Neural cell (in vitro differentiated cells): Measurements from ENCODE around the gene PLA2G4B. TPM values are rescaled to one million over a fixed set of nuclear protein-coding genes. Genes with fewer than 3 reads are reported as not detected.

Experiments used
- H2AFZ ChIP-seq: fragments of 200-600, 300-800 bp; sonication (generic), shearing (Covaris generic); 2 replicates; pipeline ENCODE4 v1.6.0; 2014; ENCODE audit warnings: low read depth, mild to moderate bottlenecking, antibody characterized with exemption, low read length, moderate library complexity
- H3F3A ChIP-seq: fragments of 200-600 bp; shearing (Covaris generic); 2 replicates; pipeline ENCODE4 v1.6.1; 2016; ENCODE audit warnings: mild to moderate bottlenecking, moderate library complexity, mixed read lengths, antibody characterized with exemption, low read length; ENCODE audit not compliant: insufficient read depth, poor library complexity, severe bottlenecking
- H3K27ac ChIP-seq: fragments of 200-600, 300-800 bp; sonication (generic), shearing (Covaris generic); 2 replicates; pipeline ENCODE4 v1.5.1; 2014; ENCODE audit warnings: mild to moderate bottlenecking, low read length, moderate library complexity
- H3K27me3 ChIP-seq: fragments of 300-800, 200-600 bp; sonication (generic), shearing (Covaris generic); 2 replicates; pipeline ENCODE4 v1.6.0; 2014; ENCODE audit warnings: mild to moderate bottlenecking, low read depth, low read length, moderate library complexity; ENCODE audit not compliant: insufficient read depth
- H3K36me3 ChIP-seq: fragments of 300-800, 200-600 bp; sonication (generic), shearing (Covaris generic); 2 replicates; pipeline ENCODE4 v1.5.1; 2014; ENCODE audit warnings: mild to moderate bottlenecking, antibody characterized with exemption, low read length, moderate library complexity; ENCODE audit not compliant: insufficient read depth
- H3K4me2 ChIP-seq: fragments of 300-800, 200-600 bp; sonication (generic), shearing (Covaris generic); 2 replicates; pipeline ENCODE4 v1.6.0; 2014; ENCODE audit warnings: mild to moderate bottlenecking, low read length
- H3K4me3 ChIP-seq: fragments of 300-800, 200-600 bp; sonication (generic), shearing (Covaris generic); 2 replicates; pipeline ENCODE4 v1.5.1; 2014; ENCODE audit warnings: mild to moderate bottlenecking, low read length, moderate library complexity
- H3K79me2 ChIP-seq: fragments of 200-600 bp; shearing (Covaris generic); replicated peaks from 2 replicates; pipeline ENCODE4 v1.6.0; 2014; ENCODE audit warnings: mild to moderate bottlenecking, low read length, moderate library complexity; ENCODE audit not compliant: insufficient read depth
- H3K9ac ChIP-seq: fragments of 300-800, 200-600 bp; sonication (generic), shearing (Covaris generic); 2 replicates; pipeline ENCODE4 v1.6.1; 2016; ENCODE audit warnings: mild to moderate bottlenecking, low read length, mixed read lengths
- H3K9me2 ChIP-seq: fragments of 200-600 bp; shearing (Covaris generic); 2 replicates; pipeline ENCODE4 v1.6.1; 2016; ENCODE audit warnings: mild to moderate bottlenecking, low read length, mixed read lengths; ENCODE audit not compliant: insufficient read depth
- H3K9me3 ChIP-seq: fragments of 200-600, 300-800 bp; sonication (generic), shearing (Covaris generic); 2 replicates; pipeline ENCODE4 v1.6.1; 2016; ENCODE audit warnings: mild to moderate bottlenecking, mixed run types, low read length, moderate library complexity, mixed read lengths
- H4K20me1 ChIP-seq: fragments of 200-600 bp; shearing (Covaris generic); 2 replicates; pipeline ENCODE4 v1.6.1; 2016; ENCODE audit warnings: mild to moderate bottlenecking, mixed run types; ENCODE audit not compliant: insufficient read depth
- EP300 ChIP-seq: fragments of 450-650 bp; conservative IDR thresholded peaks from 2 replicates; pipeline ENCODE4 v1.6.1; 2014; ENCODE audit warnings: antibody characterized with exemption, mild to moderate bottlenecking, moderate library complexity; ENCODE audit not compliant: poor library complexity, severe bottlenecking
- EZH2 ChIP-seq: fragments of 200-600, 300-800 bp; shearing (Covaris generic), sonication (generic); IDR thresholded peaks from 2 replicates; pipeline ENCODE4 v1.6.1; 2014; ENCODE audit warnings: antibody characterized with exemption, low read length, borderline replicate concordance, mild to moderate bottlenecking; ENCODE audit not compliant: insufficient read depth, poor library complexity, severe bottlenecking
- MXI1 ChIP-seq: fragments of 450-650 bp; conservative IDR thresholded peaks from 2 replicates; pipeline ENCODE4 v1.6.1; 2014; ENCODE audit warnings: antibody characterized with exemption, mild to moderate bottlenecking; ENCODE audit not compliant: poor library complexity, severe bottlenecking
- POLR2AphosphoS5 ChIP-seq: IDR thresholded peaks from 2 replicates; pipeline ENCODE4 v1.6.1; 2012
- RAD21 ChIP-seq: fragments of 450-650 bp; conservative IDR thresholded peaks from 2 replicates; pipeline ENCODE4 v1.6.1; 2014; ENCODE audit warnings: antibody characterized with exemption, mild to moderate bottlenecking, moderate library complexity
- REST ChIP-seq: IDR thresholded peaks from 2 replicates; pipeline ENCODE4 v1.6.1; 2012; ENCODE audit warnings: borderline replicate concordance
- SMC3 ChIP-seq: fragments of 450-650 bp; conservative IDR thresholded peaks from 2 replicates; pipeline ENCODE4 v1.6.1; 2014; ENCODE audit warnings: antibody characterized with exemption, mild to moderate bottlenecking, moderate library complexity; ENCODE audit not compliant: poor library complexity
- TAF1 ChIP-seq: IDR thresholded peaks from 2 replicates; pipeline ENCODE4 v1.6.1; 2012; ENCODE audit warnings: low read depth
- polyA plus RNA-seq: library from polyadenylated mRNA; depleted of rRNA; stranded (reverse); fragments of >200 nt; gene quantifications from 2 replicates; pipeline ENCODE4 v1.2.3, GENCODE V29; 2014
- TF ChIP-seq, protein P1 (sequence below): fragments of 450-650 bp; IDR thresholded peaks from 2 replicates; pipeline ENCODE4 v1.5.1; 2014; ENCODE audit warnings: antibody characterized with exemption, mild to moderate bottlenecking, moderate library complexity; ENCODE audit not compliant: poor library complexity, severe bottlenecking

Gene PLA2G4B
- polyA plus RNA-seq, 1 donor from 2014 or later: 11.3 TPM

GRCh38 chr15:41895957-41896356 is 57.3 kb downstream of the PLA2G4B start:
- H3K9me2 ChIP-seq: no peaks in the 10 kb centered on the region
- H4K20me1 ChIP-seq: no peaks in the 10 kb centered on the region
- H3K79me2 ChIP-seq: no peaks in the 10 kb centered on the region
- H3K27me3 ChIP-seq: no peaks in the 10 kb centered on the region
- H2AFZ ChIP-seq: no peak overlapping the region
- no peak overlapping the region for H3K27ac ChIP-seq
- no peak overlapping the region for H3K4me2 ChIP-seq
- H3K4me3 ChIP-seq: no peak overlapping the region
- no peak overlapping the region for H3K9ac ChIP-seq
- H3K9me3 ChIP-seq: no peaks in the 10 kb centered on the region
- TF ChIP-seq EP300: no peak
- no peak for TF ChIP-seq MXI1
- TF ChIP-seq, protein P1, sequence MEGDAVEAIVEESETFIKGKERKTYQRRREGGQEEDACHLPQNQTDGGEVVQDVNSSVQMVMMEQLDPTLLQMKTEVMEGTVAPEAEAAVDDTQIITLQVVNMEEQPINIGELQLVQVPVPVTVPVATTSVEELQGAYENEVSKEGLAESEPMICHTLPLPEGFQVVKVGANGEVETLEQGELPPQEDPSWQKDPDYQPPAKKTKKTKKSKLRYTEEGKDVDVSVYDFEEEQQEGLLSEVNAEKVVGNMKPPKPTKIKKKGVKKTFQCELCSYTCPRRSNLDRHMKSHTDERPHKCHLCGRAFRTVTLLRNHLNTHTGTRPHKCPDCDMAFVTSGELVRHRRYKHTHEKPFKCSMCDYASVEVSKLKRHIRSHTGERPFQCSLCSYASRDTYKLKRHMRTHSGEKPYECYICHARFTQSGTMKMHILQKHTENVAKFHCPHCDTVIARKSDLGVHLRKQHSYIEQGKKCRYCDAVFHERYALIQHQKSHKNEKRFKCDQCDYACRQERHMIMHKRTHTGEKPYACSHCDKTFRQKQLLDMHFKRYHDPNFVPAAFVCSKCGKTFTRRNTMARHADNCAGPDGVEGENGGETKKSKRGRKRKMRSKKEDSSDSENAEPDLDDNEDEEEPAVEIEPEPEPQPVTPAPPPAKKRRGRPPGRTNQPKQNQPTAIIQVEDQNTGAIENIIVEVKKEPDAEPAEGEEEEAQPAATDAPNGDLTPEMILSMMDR: no peak
- TF ChIP-seq TAF1: no peak
- TF ChIP-seq REST: no peak
- no peak for TF ChIP-seq RAD21
- no peak for TF ChIP-seq POLR2AphosphoS5
- TF ChIP-seq EZH2: no peak
- TF ChIP-seq SMC3: no peak
- H3F3A ChIP-seq: no peaks in the 10 kb centered on the region
- H3K36me3 ChIP-seq: no peaks in the 10 kb centered on the region

- no peak overlapping the region for H2AFZ ChIP-seq
- TF ChIP-seq RAD21: no peak
- TF ChIP-seq TAF1: no peak
- TF ChIP-seq MXI1: no peak
- TF ChIP-seq EP300: no peak
- no peak for TF ChIP-seq POLR2AphosphoS5
- TF ChIP-seq, protein P1: no peak
- no peak for TF ChIP-seq EZH2
- TF ChIP-seq REST: no peak
- TF ChIP-seq SMC3: no peak
- no peaks in the 10 kb centered on the region for H3K9me3 ChIP-seq
- H3K4me2 ChIP-seq: no peak overlapping the region
- no peaks in the 10 kb centered on the region for H3K27me3 ChIP-seq
- H4K20me1 ChIP-seq: no peaks in the 10 kb centered on the region
- no peak overlapping the region for H3K9ac ChIP-seq
- no peaks in the 10 kb centered on the region for H3K79me2 ChIP-seq
- H3K9me2 ChIP-seq: no peaks in the 10 kb centered on the region
- H3F3A ChIP-seq: no peaks in the 10 kb centered on the region
- no peaks in the 10 kb centered on the region for H3K36me3 ChIP-seq
- no peak overlapping the region for H3K27ac ChIP-seq
- H3K4me3 ChIP-seq: no peak overlapping the region
These were observed 57.9 kb downstream of the PLA2G4B start for GRCh38 chr15:41896566-41896965.
